ENCODE measurements around the gene ATP8A1. TPM values are rescaled to one million over a fixed set of nuclear protein-coding genes. Genes with fewer than 3 reads are reported as not detected.
A peak's percentile ranks its signal among the peaks of the same experiment; 100 is the strongest.

The ATP8A1 gene
- total RNA-seq, 2 donors from 2014 or later, result 18.6 to 74.0 TPM

DNA sequence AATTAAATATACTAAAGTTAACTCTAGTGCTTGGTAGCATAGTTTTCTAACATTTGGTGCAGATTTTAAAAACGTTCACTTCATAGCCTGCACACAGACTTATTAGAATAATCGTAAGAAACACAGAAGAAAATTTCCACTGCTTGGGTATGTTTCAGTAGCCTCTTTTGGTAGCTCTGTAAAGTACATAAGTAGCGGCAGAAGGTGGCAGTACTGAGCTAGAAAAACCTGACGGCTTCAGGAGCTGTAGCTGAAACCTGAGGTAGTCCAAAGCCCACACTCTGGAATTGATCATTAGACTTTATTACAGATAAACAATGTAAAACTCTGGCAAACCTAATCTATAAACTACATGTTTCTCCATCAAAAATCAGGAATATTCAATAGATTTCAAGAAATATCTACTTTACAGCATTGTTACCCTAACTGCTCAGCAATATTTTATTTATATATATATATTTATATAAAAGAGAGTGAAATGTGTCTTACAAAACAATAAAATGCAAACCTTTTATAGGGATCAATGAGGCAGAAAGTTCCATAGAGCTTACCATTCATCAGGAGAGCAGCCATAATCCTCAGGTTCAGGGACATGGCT is 88.2 kb downstream of the ATP8A1 start:
- Histone ChIP-seq H3K27me3 (replicated peaks; ENCODE audit: insufficient read depth) (no peaks in the 10 kb centered on the region), H3K9me3 (no peaks in the 10 kb centered on the region), H3K36me3 (no peaks in the 10 kb centered on the region), H3K4me3 (no peak overlapping the region), H3K27ac (no peak overlapping the region), H3K4me1 (replicated peaks) (no peaks in the 10 kb centered on the region)
- intact Hi-C loops (cut with DNase I), result loop anchor here (2.0 kb wide), 1 partner anchor 296 kb away; no protein-coding TSS in a partner anchor
- TF ChIP-seq, protein P1, sequence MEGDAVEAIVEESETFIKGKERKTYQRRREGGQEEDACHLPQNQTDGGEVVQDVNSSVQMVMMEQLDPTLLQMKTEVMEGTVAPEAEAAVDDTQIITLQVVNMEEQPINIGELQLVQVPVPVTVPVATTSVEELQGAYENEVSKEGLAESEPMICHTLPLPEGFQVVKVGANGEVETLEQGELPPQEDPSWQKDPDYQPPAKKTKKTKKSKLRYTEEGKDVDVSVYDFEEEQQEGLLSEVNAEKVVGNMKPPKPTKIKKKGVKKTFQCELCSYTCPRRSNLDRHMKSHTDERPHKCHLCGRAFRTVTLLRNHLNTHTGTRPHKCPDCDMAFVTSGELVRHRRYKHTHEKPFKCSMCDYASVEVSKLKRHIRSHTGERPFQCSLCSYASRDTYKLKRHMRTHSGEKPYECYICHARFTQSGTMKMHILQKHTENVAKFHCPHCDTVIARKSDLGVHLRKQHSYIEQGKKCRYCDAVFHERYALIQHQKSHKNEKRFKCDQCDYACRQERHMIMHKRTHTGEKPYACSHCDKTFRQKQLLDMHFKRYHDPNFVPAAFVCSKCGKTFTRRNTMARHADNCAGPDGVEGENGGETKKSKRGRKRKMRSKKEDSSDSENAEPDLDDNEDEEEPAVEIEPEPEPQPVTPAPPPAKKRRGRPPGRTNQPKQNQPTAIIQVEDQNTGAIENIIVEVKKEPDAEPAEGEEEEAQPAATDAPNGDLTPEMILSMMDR (IDR thresholded peaks at IDR 0.05), result peak in 3 of 4 experiments; percentile 61 to 71 (median 65)
- no peak for TF ChIP-seq POLR2A (IDR thresholded peaks at IDR 0.05)
- peak; percentile 72 for DNase-seq (ENCODE audit: low spot score)
- 3% methylated on average over 4 of the region's 4 CpGs for WGBS

DNA sequence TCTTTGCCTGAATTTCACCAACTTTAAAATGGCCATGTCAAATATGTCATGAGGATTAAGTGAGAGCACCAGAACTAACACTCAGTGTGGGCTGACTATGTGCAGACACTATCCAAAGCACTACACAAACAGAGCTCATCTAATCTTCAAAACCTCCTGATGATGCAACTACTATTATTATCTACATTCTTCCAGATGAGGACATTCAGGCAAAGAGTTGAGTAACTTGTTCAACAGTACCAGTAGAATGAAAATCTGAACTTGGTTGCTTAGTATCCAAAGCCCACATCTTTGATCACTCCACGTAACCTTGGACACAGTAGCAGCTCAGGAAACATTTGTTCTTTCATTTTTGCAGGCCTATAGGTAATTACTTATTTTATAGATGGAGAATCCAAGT is 90.1 kb downstream of the ATP8A1 start:
- Histone ChIP-seq H3K4me1 (replicated peaks) (no peaks in the 10 kb centered on the region), H3K4me3 (no peak overlapping the region), H3K9me3 (no peaks in the 10 kb centered on the region), H3K36me3 (no peaks in the 10 kb centered on the region), H3K27me3 (replicated peaks; ENCODE audit: insufficient read depth) (no peaks in the 10 kb centered on the region), H3K27ac (no peak overlapping the region)
- intact Hi-C loops (cut with DNase I), result no loop called here
- no peak for DNase-seq (ENCODE audit: low spot score)
- no peak for TF ChIP-seq POLR2A (IDR thresholded peaks at IDR 0.05)
- TF ChIP-seq, protein P1 (IDR thresholded peaks at IDR 0.05), result no peak
- TF ChIP-seq POLR2AphosphoS5 (IDR thresholded peaks at IDR 0.05), result no peak
- 100% methylated on average over 1 of the region's 1 CpG for WGBS

DNA sequence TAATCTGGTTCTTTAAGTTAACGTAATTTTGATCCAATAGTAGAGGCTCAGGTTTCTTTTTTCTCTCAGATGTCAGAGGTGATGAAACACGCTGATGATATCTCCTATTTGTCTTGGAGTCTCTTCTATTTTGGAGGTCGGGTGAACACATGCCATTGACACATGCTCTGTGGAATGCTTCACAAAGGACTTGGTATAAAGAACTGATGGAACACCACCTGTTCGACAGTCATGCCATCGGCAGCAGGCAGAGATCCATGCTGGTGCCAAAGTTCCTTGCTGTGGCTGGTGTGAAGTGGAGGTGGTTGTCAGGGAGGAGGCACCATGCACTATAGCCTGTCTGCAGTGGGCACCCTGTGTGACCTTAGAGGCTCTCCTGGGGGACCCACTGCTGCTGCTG is 94.9 kb downstream of the ATP8A1 start:
- 51% methylated on average over 5 of the region's 5 CpGs for WGBS
- H3K27me3 ChIP-seq (replicated peaks; ENCODE audit: insufficient read depth), result no peaks in the 10 kb centered on the region
- no peak overlapping the region for H3K27ac ChIP-seq
- DNase-seq (ENCODE audit: low spot score), result no peak
- intact Hi-C loops (cut with DNase I), result no loop called here
- no peaks in the 10 kb centered on the region for H3K9me3 ChIP-seq
- no peak overlapping the region for H3K4me3 ChIP-seq
- TF ChIP-seq, protein P1 (IDR thresholded peaks at IDR 0.05), result no peak
- TF ChIP-seq POLR2A (IDR thresholded peaks at IDR 0.05), result no peak
- no peak for TF ChIP-seq POLR2AphosphoS5 (IDR thresholded peaks at IDR 0.05)
- H3K36me3 ChIP-seq, result no peaks in the 10 kb centered on the region
- no peaks in the 10 kb centered on the region for H3K4me1 ChIP-seq (replicated peaks)

DNA sequence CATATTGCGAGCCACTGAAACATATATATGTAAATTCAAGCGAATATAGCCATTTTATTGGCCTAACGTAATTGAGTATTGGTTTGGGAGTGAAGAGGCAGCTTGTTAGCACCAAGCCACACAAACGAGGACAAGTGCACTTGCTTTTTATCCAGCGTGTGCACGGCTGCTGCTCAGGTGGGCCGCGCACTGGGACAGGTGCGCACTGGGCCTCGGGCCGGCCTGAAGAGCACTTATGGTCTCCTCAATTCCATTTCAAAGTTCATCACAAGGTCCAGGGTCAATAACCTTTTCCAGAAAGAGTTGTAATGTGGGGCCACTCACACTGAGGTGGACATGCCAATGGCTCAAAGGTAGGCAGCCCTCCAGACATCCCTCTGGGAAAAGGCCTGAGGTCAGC is 95.9 kb downstream of the ATP8A1 start:
- H3K9me3 ChIP-seq, result no peaks in the 10 kb centered on the region
- H3K4me1 ChIP-seq (replicated peaks), result no peaks in the 10 kb centered on the region
- TF ChIP-seq, protein P1 (IDR thresholded peaks at IDR 0.05), result no peak
- TF ChIP-seq POLR2A (IDR thresholded peaks at IDR 0.05), result no peak
- no peak for TF ChIP-seq POLR2AphosphoS5 (IDR thresholded peaks at IDR 0.05)
- H3K36me3 ChIP-seq, result no peaks in the 10 kb centered on the region
- 94% methylated on average over 11 of the region's 11 CpGs for WGBS
- H3K27ac ChIP-seq, result no peak overlapping the region
- no peak for DNase-seq (ENCODE audit: low spot score)
- intact Hi-C loops (cut with DNase I), result no loop called here
- H3K4me3 ChIP-seq, result no peak overlapping the region
- no peaks in the 10 kb centered on the region for H3K27me3 ChIP-seq (replicated peaks; ENCODE audit: insufficient read depth)

DNA sequence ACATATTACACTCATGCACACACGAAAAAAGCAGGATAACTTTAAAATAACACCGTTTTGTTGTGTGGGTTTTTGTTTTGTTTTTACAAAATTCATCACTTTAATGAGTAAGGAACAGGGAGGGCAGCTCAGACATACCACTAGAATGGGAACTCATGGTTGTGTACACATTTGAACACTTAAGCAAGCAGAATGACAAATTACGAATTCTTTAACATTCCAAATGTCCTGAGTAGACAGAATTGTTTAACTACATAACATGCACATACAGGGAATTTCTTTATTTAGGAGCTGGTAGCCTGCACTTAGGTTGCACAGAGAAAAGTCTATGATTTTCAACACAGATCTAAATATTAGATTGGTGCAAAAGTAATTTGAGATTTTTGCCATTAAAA is 96.4 kb downstream of the ATP8A1 start:
- H3K27me3 ChIP-seq (replicated peaks; ENCODE audit: insufficient read depth), result no peaks in the 10 kb centered on the region
- no peaks in the 10 kb centered on the region for H3K36me3 ChIP-seq
- no peak for TF ChIP-seq POLR2A (IDR thresholded peaks at IDR 0.05)
- no peak for TF ChIP-seq POLR2AphosphoS5 (IDR thresholded peaks at IDR 0.05)
- TF ChIP-seq, protein P1 (IDR thresholded peaks at IDR 0.05), result no peak
- intact Hi-C loops (cut with DNase I), result no loop called here
- no peak overlapping the region for H3K4me3 ChIP-seq
- no peaks in the 10 kb centered on the region for H3K4me1 ChIP-seq (replicated peaks)
- no peaks in the 10 kb centered on the region for H3K9me3 ChIP-seq
- no peak for DNase-seq (ENCODE audit: low spot score)
- WGBS, result 82% methylated on average over 3 of the region's 3 CpGs
- H3K27ac ChIP-seq, result no peak overlapping the region

All from prostate gland (tissue), 2 donors.